Measurements from ENCODE around the gene FAM229B.
"Not testable (repeated sequence)": the region's sequence is repeated elsewhere in the genome, so short reads cannot be mapped to it uniquely, and the experiment has no call there.

Gene FAM229B

GRCh38 chr6:112047523-112047922 lies 39.9 kb upstream of the FAM229B start:
- not testable (repeated sequence) for H3K4me3 ChIP-seq (ENCODE audit: low read depth, low read length); H3K27me3 ChIP-seq (ENCODE audit: control insufficient read depth, insufficient read depth, low read length); H3K9ac ChIP-seq (ENCODE audit: low read length); H3K9me3 ChIP-seq (ENCODE audit: control insufficient read depth, insufficient read depth, low read depth, low read length); H3K27ac ChIP-seq (ENCODE audit: low read depth, low read length); H3K4me1 ChIP-seq (ENCODE audit: control insufficient read depth, insufficient read depth, low read length); H3K36me3 ChIP-seq (ENCODE audit: control insufficient read depth, insufficient read depth, low read length)

- Histone ChIP-seq H3K9ac (ENCODE audit: low read length) (no peak overlapping the region), H3K36me3 (ENCODE audit: control insufficient read depth, insufficient read depth, low read length) (no peaks in the 10 kb centered on the region), H3K27me3 (ENCODE audit: control insufficient read depth, insufficient read depth, low read length) (no peaks in the 10 kb centered on the region), H3K4me1 (ENCODE audit: control insufficient read depth, insufficient read depth, low read length) (no peaks in the 10 kb centered on the region), H3K4me3 (ENCODE audit: low read depth, low read length) (no peak overlapping the region), H3K27ac (ENCODE audit: low read depth, low read length) (no peak overlapping the region), H3K9me3 (ENCODE audit: control insufficient read depth, insufficient read depth, low read depth, low read length) (peaks cover 8% of the 10 kb centered on the region; the same call in 1 of the 2 replicates)
These were observed 38.2 kb upstream of the FAM229B start for GRCh38 chr6:112049026-112049799.

GRCh38 chr6:112049996-112050395 lies 37.4 kb upstream of the FAM229B start:
- H3K27me3 ChIP-seq (ENCODE audit: control insufficient read depth, insufficient read depth, low read length) = no peaks in the 10 kb centered on the region
- H3K4me3 ChIP-seq (ENCODE audit: low read depth, low read length) = no peak overlapping the region
- H3K36me3 ChIP-seq (ENCODE audit: control insufficient read depth, insufficient read depth, low read length) = no peaks in the 10 kb centered on the region
- peaks cover 8% of the 10 kb centered on the region; the same call in 1 of the 2 replicates for H3K9me3 ChIP-seq (ENCODE audit: control insufficient read depth, insufficient read depth, low read depth, low read length)
- no peaks in the 10 kb centered on the region for H3K4me1 ChIP-seq (ENCODE audit: control insufficient read depth, insufficient read depth, low read length)
- H3K27ac ChIP-seq (ENCODE audit: low read depth, low read length) = no peak overlapping the region
- no peak overlapping the region for H3K9ac ChIP-seq (ENCODE audit: low read length)

DNA sequence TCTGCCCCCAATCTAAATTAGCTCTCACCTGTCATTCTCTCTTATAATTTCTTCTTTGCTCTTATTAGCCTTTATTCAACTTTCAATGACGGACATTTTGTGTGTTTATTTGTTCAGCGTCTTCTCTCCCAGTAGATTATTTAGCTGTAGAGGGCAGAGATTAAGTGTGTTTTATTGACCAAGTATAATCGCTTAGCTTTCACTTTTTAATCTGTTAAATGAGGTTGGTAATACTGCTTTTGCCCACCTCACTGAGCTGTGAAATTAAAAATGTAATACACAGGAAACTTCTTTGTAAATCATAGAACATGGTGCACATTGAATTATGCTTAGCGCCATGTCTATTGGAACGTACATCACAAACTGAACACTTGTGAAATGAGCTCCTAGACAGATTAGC lies 37.0 kb upstream of the FAM229B start:
- Histone ChIP-seq H3K36me3 (ENCODE audit: control insufficient read depth, insufficient read depth, low read length) (no peaks in the 10 kb centered on the region), H3K27ac (ENCODE audit: low read depth, low read length) (no peak overlapping the region), H3K27me3 (ENCODE audit: control insufficient read depth, insufficient read depth, low read length) (no peaks in the 10 kb centered on the region), H3K4me1 (ENCODE audit: control insufficient read depth, insufficient read depth, low read length) (no peaks in the 10 kb centered on the region), H3K9ac (ENCODE audit: low read length) (no peak overlapping the region), H3K9me3 (ENCODE audit: control insufficient read depth, insufficient read depth, low read depth, low read length) (peaks cover 8% of the 10 kb centered on the region; the same call in 1 of the 2 replicates), H3K4me3 (ENCODE audit: low read depth, low read length) (no peak overlapping the region)

GRCh38 chr6:112051251-112051740 lies 36.1 kb upstream of the FAM229B start:
- not testable (repeated sequence) for H3K27me3 ChIP-seq (ENCODE audit: control insufficient read depth, insufficient read depth, low read length); H3K9ac ChIP-seq (ENCODE audit: low read length); H3K4me3 ChIP-seq (ENCODE audit: low read depth, low read length); H3K4me1 ChIP-seq (ENCODE audit: control insufficient read depth, insufficient read depth, low read length); H3K36me3 ChIP-seq (ENCODE audit: control insufficient read depth, insufficient read depth, low read length); H3K27ac ChIP-seq (ENCODE audit: low read depth, low read length); H3K9me3 ChIP-seq (ENCODE audit: control insufficient read depth, insufficient read depth, low read depth, low read length)

- Histone ChIP-seq H3K4me1 (ENCODE audit: control insufficient read depth, insufficient read depth, low read length) (no peaks in the 10 kb centered on the region), H3K9me3 (ENCODE audit: control insufficient read depth, insufficient read depth, low read depth, low read length) (no peaks in the 10 kb centered on the region), H3K4me3 (ENCODE audit: low read depth, low read length) (no peak within 1 kb of the TSS), H3K27ac (ENCODE audit: low read depth, low read length) (no peak within 1 kb of the TSS), H3K36me3 (ENCODE audit: control insufficient read depth, insufficient read depth, low read length) (no peaks in the 10 kb centered on the region), H3K9ac (ENCODE audit: low read length) (no peak within 1 kb of the TSS), H3K27me3 (ENCODE audit: control insufficient read depth, insufficient read depth, low read length) (no peaks in the 10 kb centered on the region)
These were observed 33.4 kb upstream of the FAM229B start, which contains the start of gene CCN6 for GRCh38 chr6:112054001-112054400. CCN6 (plus strand) TSS chr6:112054104; CDS start chr6:112054358, 254 bp downstream.

GRCh38 chr6:112054555-112055190 lies 32.7 kb upstream of the FAM229B start:
- H3K4me3 ChIP-seq (ENCODE audit: low read depth, low read length) = no peak overlapping the region
- no peak overlapping the region for H3K9ac ChIP-seq (ENCODE audit: low read length)

DNA sequence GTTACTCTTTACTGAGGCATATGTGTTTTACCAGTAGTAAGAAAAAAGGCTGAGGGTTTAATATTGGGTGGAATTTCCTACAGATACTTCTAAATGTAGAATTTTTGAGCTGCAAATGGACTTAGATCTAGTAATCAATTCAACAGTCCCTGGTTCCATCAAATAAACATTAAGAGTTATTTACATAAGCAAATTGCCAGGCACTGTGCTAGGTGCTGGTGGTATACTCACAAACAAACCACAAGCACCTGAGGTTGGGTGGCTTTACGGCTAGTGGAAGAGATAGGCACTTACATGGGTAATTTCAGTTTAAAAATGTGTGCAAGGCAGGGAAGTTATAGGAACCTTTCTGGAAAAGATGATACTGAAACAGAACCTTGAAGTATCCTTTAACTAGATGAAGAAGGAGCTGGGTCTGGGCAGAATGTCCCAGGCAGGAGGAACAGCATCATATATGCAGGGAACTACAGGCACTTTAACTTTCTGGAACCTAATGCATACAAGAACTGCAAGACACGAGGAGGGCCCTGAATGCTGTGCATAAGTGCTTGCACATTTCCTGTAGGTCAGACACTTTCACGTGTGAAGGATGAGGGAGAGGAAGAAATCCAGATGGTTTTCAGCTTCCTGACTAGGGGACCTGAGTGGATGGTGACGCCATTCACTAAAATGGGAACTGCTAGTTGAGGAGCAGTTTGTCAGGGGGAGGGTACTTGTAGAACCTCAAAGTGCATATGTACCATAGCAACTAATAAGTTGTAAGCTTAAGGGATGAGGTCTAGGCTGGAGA lies 29.0 kb upstream of the FAM229B start:
- H3K27ac ChIP-seq (ENCODE audit: low read depth, low read length) = no peak overlapping the region
- no peak overlapping the region for H3K9ac ChIP-seq (ENCODE audit: low read length)
- no peaks in the 10 kb centered on the region for H3K36me3 ChIP-seq (ENCODE audit: control insufficient read depth, insufficient read depth, low read length)
- no peaks in the 10 kb centered on the region for H3K4me1 ChIP-seq (ENCODE audit: control insufficient read depth, insufficient read depth, low read length)
- H3K4me3 ChIP-seq (ENCODE audit: low read depth, low read length) = no peak overlapping the region
- no peaks in the 10 kb centered on the region for H3K27me3 ChIP-seq (ENCODE audit: control insufficient read depth, insufficient read depth, low read length)
- H3K9me3 ChIP-seq (ENCODE audit: control insufficient read depth, insufficient read depth, low read depth, low read length) = no peaks in the 10 kb centered on the region

More at GRCh38 chr6:112054555-112055190, 32.7 kb upstream of the FAM229B start:
- Histone ChIP-seq H3K36me3 (ENCODE audit: control insufficient read depth, insufficient read depth, low read length) (no peaks in the 10 kb centered on the region), H3K27ac (ENCODE audit: low read depth, low read length) (no peak overlapping the region), H3K27me3 (ENCODE audit: control insufficient read depth, insufficient read depth, low read length) (no peaks in the 10 kb centered on the region), H3K9me3 (ENCODE audit: control insufficient read depth, insufficient read depth, low read depth, low read length) (no peaks in the 10 kb centered on the region), H3K4me1 (ENCODE audit: control insufficient read depth, insufficient read depth, low read length) (no peaks in the 10 kb centered on the region)

DNA sequence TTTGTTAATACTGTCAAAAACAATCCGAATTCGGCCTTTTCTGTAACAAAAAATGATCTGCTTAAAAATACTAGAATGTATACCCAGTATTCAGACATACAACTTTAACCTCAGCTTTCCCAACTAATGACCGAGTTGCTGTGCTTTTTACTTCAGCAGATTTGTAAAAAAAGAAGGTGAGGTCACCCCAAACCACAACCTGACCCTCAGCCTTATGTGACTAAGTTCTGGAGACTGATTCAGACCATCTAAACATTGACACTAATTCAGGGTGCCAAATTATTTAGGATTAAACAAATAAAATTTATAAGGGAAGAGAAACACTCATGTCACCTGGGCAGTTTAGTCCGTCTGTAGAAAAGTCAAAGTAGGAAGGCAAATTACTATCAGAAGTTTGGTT lies 25.8 kb upstream of the FAM229B start:
- H3K9ac ChIP-seq (ENCODE audit: low read length) = no peak overlapping the region
- H3K4me1 ChIP-seq (ENCODE audit: control insufficient read depth, insufficient read depth, low read length) = no peaks in the 10 kb centered on the region
- H3K36me3 ChIP-seq (ENCODE audit: control insufficient read depth, insufficient read depth, low read length) = no peaks in the 10 kb centered on the region
- H3K9me3 ChIP-seq (ENCODE audit: control insufficient read depth, insufficient read depth, low read depth, low read length) = no peaks in the 10 kb centered on the region
- H3K4me3 ChIP-seq (ENCODE audit: low read depth, low read length) = no peak overlapping the region
- no peak overlapping the region for H3K27ac ChIP-seq (ENCODE audit: low read depth, low read length)
- H3K27me3 ChIP-seq (ENCODE audit: control insufficient read depth, insufficient read depth, low read length) = no peaks in the 10 kb centered on the region

- Histone ChIP-seq H3K4me3 (ENCODE audit: low read depth, low read length) (no peak overlapping the region), H3K36me3 (ENCODE audit: control insufficient read depth, insufficient read depth, low read length) (no peaks in the 10 kb centered on the region), H3K9me3 (ENCODE audit: control insufficient read depth, insufficient read depth, low read depth, low read length) (no peaks in the 10 kb centered on the region), H3K9ac (ENCODE audit: low read length) (no peak overlapping the region), H3K4me1 (ENCODE audit: control insufficient read depth, insufficient read depth, low read length) (no peaks in the 10 kb centered on the region), H3K27ac (ENCODE audit: low read depth, low read length) (no peak overlapping the region), H3K27me3 (ENCODE audit: control insufficient read depth, insufficient read depth, low read length) (no peaks in the 10 kb centered on the region)
These were observed 24.4 kb upstream of the FAM229B start for GRCh38 chr6:112062966-112063365.
